Bronchial epithelial cell (primary cell): Measurements from ENCODE around the gene IGF1R. TPM values are rescaled to one million over a fixed set of nuclear protein-coding genes. Genes with fewer than 3 reads are reported as not detected.
"Not testable (repeated sequence)": the region's sequence is repeated elsewhere in the genome, so short reads cannot be mapped to it uniquely, and the experiment has no call there.

Experiments
- DNase-seq: peaks from one replicate; pipeline ENCODE4 v3.0.0-alpha.2; 2010; ENCODE audit warnings: low read depth
- FAIRE-seq: peaks from 2 replicates; lab custom pipeline; 2011; peaks lifted over from hg19 to GRCh38; lab: Jason Lieb, UNC
- H3K27me3 ChIP-seq: 2 replicates; pipeline ENCODE4 v1.5.1; 2011; ENCODE audit warnings: low read length; ENCODE audit not compliant: control insufficient read depth, insufficient read depth
- H3K36me3 ChIP-seq: 2 replicates; pipeline ENCODE4 v1.5.1; 2011; ENCODE audit warnings: low read length; ENCODE audit not compliant: control insufficient read depth, insufficient read depth
- H3K4me3 ChIP-seq: 2 replicates; pipeline ENCODE4 v1.5.1; 2011; ENCODE audit warnings: mild to moderate bottlenecking, low read depth, low read length, control low read depth
- total RNA-seq: library from RNA; depleted of rRNA; stranded (reverse); fragments of >200 nt; gene quantifications from 2 replicates; pipeline ENCODE4 v1.2.1, GENCODE V29; 2014
- TF ChIP-seq, protein P1 (sequence below): IDR thresholded peaks from 2 replicates; pipeline ENCODE4 v1.5.1; 2011; ENCODE audit warnings: mild to moderate bottlenecking, moderate library complexity, low read length, control low read depth, inconsistent platforms; ENCODE audit not compliant: insufficient read depth, severe bottlenecking

Gene IGF1R
- total RNA-seq, 1 donor from 2014 or later: 39.5 TPM

GRCh38 chr15:98959640-98960007, 311.3 kb downstream of the IGF1R start:
- DNase-seq (no peak), FAIRE-seq (no peak)
- H3K27me3 ChIP-seq: no peaks in the 10 kb centered on the region
- no peak overlapping the region for H3K4me3 ChIP-seq
- H3K36me3 ChIP-seq: peaks cover 26% of the 10 kb centered on the region
- TF ChIP-seq, protein P1, sequence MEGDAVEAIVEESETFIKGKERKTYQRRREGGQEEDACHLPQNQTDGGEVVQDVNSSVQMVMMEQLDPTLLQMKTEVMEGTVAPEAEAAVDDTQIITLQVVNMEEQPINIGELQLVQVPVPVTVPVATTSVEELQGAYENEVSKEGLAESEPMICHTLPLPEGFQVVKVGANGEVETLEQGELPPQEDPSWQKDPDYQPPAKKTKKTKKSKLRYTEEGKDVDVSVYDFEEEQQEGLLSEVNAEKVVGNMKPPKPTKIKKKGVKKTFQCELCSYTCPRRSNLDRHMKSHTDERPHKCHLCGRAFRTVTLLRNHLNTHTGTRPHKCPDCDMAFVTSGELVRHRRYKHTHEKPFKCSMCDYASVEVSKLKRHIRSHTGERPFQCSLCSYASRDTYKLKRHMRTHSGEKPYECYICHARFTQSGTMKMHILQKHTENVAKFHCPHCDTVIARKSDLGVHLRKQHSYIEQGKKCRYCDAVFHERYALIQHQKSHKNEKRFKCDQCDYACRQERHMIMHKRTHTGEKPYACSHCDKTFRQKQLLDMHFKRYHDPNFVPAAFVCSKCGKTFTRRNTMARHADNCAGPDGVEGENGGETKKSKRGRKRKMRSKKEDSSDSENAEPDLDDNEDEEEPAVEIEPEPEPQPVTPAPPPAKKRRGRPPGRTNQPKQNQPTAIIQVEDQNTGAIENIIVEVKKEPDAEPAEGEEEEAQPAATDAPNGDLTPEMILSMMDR: no peak

DNA sequence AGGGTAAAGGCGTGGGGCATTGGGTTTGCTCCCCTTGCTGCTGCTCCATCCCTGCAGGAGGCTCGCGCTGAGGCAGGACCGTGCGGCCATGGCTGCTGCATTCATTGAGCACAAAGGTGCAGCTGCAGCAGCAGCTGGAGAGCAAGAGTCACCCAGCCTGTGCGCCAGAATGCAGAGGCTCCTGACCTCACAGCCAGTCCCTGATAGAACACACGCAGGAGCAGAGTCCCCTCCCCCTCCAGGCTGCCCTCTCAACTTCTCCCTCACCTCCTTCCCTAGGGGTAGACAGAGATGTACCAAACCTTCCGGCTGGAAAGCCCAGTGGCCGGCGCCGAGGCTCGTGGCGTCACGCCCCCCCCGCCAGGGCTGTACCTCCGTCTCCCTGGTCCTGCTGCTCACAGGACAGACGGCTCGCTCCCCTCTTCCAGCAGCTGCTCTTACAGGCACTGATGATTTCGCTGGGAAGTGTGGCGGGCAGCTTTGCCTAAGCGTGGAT, 312.3 kb downstream of the IGF1R start:
- no peak overlapping the region for H3K4me3 ChIP-seq
- TF ChIP-seq, protein P1: no peak
- peaks cover 25% of the 10 kb centered on the region for H3K36me3 ChIP-seq
- H3K27me3 ChIP-seq: no peaks in the 10 kb centered on the region
- no peak for DNase-seq
- FAIRE-seq: no peak

GRCh38 chr15:98963444-98963843, 315.1 kb downstream of the IGF1R start:
- TF ChIP-seq, protein P1: no peak
- Histone ChIP-seq H3K4me3 (no peak overlapping the region), H3K36me3 (peaks cover 10% of the 10 kb centered on the region), H3K27me3 (no peaks in the 10 kb centered on the region)
- no peak for FAIRE-seq
- no peak for DNase-seq

- Histone ChIP-seq H3K36me3 (peaks cover 5% of the 10 kb centered on the region), H3K27me3 (no peaks in the 10 kb centered on the region), H3K4me3 (no peak overlapping the region)
- TF ChIP-seq, protein P1: no peak
- DNase-seq (no peak), FAIRE-seq (no peak)
Observed at GRCh38 chr15:98964466-98965133, 316.3 kb downstream of the IGF1R start.

DNA sequence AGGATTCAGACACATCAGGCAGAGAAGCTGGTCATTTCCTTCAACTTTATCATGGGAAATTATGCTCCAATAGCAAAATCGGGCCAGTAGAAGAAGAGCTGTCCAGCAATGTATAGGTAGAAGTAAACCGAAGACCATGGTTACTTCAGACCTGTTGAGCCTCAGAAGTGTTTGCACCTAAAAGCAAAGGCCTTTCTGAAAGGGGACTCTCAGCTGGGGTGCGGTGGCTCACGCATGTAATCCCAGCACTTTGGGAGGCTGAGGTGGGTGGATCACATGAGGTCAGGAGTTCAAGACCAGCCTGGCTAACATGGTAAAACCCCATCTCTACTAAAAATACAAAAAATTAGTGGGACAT, 316.8 kb downstream of the IGF1R start:
- DNase-seq, H3K27me3 ChIP-seq, H3K36me3 ChIP-seq, FAIRE-seq, H3K4me3 ChIP-seq: not testable (repeated sequence)

- DNase-seq (no peak), FAIRE-seq (no peak)
- H3K27me3 ChIP-seq: no peaks in the 10 kb centered on the region
- TF ChIP-seq, protein P1: no peak
- peaks cover 4% of the 10 kb centered on the region for H3K36me3 ChIP-seq
- no peak overlapping the region for H3K4me3 ChIP-seq
Observed at GRCh38 chr15:98965597-98965996, 317.3 kb downstream of the IGF1R start.
